Activated CD8-positive, alpha-beta memory T cell treated with anti-CD3 and anti-CD28 coated beads for 48 hours (primary cell): ENCODE data around the gene FNDC1.
A peak's percentile ranks its signal among the peaks of the same experiment; 100 is the strongest.

Experiments used
- DNase-seq, 3 experiments: peaks; one replicate each; pipeline ENCODE4 v3.0.0-alpha.2; 2020; ENCODE audit warnings: low read depth in 2 of 3, low spot score in 2 of 3

The FNDC1 gene

DNA sequence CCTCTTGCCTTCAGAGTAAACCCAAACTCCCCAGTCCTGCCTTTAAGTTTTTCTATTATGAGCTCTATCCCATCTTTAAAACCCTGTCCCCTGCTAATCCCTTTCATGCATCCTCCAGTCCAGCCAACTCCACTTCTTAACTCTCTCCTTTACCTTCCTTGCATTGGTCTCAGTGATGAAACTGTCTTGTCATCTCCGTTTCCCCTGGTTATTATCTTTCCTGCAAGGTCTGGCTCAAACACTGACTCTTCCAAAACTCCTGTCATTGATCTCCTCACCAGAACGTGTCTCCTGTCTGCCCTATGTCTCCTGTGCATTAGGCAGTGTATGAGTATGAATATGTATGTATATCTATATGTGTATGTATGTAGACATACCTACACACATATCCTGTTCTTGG, 11.8 kb upstream of the FNDC1 start:
- DNase-seq, result no peak

DNA sequence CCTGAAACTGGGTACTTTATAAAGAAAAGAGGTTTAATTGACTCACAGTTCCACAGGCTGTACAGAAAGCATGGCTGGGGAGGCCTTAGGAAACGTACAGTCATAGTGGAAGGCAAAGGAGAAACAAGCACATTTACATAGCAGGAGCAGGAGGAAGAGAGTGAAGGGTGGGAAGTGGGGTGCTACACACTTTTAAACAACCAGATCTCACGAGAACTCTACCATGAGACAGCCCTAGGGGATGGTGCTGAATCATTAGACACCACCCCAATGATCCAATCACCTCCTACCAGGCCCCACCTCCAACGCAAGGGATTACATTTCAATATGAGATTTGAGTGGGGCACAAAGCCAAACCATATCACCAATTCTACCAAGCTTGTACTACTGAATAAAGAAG, 7.4 kb upstream of the FNDC1 start:
- DNase-seq, result no peak

DNA sequence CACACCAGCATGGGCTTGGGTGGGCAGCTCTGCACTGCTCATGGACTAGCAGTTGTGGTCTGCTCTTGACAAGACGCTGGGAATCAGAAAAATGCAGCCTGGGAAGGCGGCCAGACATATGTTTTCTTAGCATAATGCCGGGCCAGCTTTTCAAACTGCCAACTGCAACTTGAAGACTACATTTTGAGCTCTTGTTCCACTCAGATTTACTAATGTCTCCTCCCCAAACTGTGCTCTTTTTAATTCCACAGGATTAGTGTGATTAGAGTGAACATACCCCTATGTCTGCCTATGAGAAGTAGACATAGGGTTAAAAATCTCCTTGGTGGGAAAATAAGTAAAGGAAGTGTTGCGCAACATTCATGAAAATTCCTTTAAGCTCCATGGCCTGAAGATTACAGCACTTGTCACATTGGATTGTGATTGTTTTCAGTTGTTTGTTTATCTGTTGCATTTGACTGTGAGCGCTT, 5.3 kb upstream of the FNDC1 start:
- no peak for DNase-seq

DNA sequence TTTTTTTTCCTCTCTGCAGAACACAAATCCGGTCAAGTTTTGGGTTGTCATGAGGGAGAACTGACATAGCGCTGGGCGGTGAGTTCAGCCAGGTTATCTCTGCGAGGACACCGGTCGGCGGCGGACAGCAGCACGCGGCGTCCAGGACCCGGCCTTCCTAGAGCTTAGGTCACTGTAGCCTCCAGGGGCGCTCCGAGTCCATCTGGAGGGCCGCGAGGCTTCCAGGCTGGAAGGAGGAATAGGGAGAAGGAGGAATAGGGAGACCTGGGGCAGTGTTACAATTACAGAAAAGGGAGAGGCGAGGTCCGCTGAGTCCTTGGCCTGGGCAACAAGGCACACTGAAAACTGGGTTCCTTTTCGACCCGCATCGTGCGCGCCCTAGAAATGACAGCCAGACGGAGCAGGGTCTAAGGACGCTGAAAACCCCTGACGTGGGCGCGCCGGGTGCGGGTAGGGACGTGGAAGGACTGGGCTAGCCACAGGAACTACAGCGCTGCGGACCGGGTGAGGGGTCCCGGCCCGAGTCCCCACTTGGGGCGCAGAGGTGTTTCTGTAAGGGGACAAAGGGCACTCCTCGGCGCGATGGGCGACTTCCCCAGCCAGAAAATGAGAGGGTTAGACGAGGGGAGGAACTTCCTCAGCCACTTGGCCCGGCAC, 536 bp upstream of the FNDC1 start:
- no peak for DNase-seq

DNA sequence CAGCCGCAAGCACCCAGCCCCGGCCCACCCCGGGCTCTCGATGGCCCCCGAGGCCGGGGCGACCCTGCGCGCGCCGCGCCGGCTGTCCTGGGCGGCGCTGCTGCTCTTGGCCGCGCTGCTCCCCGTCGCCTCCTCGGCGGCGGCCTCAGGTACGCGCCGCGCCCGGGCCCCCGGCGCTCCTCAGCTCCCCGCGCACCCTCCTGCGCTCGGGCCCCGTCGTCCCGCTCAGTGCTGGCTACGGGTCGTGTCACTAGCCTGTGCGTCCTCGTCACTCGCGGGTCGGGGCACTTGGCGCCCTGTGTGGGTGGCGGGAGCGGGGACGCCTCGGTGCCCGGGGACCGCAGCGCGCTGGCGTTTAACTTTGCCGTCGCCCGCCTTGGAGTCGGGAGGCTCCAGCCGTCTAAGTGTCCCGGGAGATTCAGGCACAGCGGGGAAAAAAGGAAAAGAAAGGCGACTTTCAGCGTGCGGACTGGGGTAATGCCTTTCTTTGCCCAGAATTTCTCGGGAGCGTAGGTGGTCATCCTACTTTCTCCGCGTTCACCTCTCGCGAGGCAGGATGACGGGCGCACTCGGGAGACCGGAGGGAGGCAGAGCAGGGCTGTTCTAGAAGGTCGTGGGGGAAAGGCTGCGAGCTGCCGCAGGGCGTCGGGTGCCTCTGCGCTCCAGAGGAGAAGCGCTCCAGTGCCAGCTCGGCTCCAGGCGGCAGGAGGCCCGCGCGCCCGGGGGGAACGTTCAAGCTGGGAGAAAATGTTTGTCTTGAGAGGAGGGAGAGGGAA, 545 bp downstream of the FNDC1 start:
- peak in 1 of 3 experiments; percentile 8 for DNase-seq

DNA sequence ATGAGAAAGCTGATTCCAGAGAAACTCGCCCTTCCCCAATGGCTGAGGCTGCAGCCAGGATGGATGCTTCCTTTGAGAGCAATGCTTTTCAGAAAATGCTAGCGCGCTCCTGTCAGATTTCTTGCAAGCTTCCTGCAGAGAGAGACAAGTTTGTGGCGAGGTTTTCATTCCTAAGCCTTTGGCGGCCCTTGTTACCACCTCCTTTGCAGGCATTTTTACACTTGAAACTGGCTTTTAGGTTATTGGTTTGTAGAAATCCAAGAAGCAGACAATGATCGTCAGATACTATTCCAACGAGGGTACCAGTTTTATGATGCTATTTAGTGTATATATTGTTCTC, 1.1 kb downstream of the FNDC1 start:
- DNase-seq, result no peak

DNA sequence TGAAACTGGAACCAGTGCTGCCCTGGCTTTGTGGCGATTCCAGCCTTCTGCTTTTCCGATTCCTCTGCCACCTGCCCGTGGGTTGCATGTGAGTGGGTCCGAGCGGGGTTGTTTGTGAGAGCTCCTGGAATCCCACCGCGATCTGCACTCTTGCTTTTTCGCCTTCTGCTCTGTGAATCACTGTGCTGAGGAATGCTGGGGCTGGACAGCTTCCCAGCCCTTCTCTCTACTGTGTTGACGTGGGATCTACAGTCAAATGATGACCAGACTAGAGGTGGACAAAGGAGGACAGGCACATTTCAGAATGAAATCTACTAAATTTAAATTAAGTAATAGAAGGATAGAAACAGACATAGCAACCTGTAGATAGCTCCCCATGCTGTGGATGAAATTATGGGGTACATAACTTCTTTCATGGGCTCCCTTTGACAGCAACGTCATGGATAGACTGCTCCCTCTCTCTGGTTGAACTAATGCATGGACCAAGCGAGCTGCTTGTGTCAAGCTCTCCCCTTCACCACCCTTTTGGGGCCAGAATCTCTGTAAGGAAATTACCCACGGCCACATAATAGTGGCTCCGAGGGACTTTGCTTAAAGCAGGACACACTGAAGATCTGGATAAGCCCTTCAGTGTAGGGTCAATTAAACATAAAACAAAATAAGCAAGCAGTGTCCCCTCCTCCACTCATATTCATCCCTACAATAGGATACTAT, 2.0 kb downstream of the FNDC1 start:
- DNase-seq, result no peak

DNA sequence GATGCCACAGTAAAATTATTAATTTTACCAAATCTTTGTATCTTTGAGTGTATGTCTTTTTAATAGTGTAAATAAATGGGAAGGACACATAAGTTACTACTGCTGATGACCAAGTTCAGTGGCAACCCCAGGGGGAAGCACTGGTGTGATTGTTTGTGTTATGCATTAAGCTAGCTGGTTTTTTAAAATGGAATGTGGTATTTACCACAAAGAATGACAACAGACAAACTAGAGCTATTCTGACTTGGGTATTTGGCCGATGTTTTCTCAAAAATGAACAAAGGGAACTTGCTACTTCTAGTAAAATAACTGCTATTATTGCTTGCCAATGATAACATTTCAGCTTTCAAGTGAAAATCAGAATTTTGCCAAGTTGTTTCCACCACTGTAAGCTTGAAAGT, 2.9 kb downstream of the FNDC1 start:
- no peak for DNase-seq

DNA sequence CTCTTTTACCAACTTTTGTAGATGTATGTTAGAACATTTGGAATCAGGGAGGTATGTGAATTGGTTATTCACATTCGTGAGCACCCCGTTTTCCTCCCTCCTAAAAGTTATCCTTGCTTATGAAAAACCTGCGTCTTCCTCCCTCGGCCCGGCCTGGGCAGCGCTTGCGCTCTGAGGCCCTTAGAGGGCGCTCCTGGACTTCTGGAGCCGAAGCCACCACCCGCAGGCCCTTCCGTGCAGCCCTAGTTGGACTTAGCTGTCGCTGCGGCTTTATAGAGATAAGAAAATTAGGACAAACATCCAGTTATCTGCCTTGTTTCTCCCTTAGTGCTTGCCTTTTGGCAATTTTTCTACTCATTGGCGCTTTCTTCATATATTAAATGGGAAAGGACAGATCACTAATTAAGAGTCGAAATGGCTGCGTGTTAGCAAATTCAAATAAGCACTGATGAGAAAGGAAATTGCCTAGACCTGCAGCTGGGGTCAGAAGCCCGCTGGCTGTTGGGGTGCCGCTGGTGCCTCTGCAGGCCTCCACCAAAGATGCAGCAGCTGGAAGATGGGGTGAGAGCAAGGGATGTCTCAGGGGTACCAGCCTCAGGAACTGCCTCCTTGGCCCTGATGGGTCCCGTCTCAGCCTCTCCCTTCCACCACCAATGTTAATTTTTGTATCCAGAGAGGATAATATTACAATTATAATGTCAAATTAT, 5.2 kb downstream of the FNDC1 start:
- DNase-seq, result peak; percentile 38 to 54 (median 43)

DNA sequence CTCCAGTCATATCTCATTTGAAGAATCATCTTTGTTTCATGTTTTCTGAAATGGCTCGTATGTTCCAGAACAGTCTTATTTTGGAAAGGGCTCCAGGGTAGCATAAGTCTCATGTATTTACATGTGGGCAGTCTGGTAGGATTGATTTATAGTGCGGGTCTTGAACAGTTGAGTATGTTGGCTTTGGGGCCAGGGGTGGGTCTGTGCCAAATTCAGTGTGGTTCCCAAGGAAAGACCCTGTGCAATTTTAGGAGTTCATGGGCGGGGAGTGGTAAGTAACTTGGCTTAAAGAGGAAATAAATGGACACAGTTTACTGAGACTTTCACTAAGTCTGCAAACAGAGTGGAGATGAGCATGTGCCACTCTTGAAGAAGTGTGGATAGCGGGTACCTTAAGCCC, 7.7 kb downstream of the FNDC1 start:
- DNase-seq, result no peak

DNA sequence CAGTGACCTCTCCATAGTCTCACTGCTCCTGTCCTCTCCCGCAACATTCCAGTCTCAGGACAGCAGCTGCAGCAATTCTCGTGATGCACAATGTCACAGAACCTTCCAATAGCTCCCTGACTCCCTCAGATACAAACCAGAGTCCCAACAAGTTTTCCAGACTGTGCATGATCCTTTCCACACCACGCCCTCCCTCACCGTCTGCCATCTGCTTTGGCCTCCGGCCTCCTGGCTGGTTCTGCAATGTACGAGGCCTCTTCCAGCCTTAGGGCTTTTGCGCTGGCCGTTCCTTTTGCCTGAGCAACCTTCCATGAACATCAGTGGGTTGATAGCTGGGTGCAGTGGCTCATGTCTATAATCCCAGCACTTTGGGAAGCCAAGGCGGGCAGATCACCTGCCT, 9.6 kb downstream of the FNDC1 start:
- DNase-seq, result no peak

- DNase-seq, result no peak
Observed at GRCh38 chr6:159180001-159180400, 10.8 kb downstream of the FNDC1 start.

DNA sequence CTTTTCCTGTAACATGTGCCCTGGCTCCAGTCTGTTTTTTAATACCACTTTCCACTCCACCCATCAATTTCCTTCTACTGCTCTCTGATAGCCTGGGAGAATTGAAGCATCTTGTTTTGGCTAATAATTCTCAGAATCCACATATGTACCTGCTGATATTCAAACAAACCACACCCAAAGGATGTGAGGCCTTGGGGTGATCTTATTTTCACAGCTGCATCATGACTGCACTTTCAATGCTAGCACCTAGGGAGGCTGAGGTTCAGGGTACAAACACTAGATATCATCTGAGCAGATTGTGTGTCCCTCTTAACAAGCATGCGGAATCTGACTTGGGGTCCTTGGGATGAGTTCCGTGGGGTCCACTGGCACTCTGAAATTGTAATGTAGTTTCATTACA, 12.7 kb downstream of the FNDC1 start:
- no peak for DNase-seq

DNA sequence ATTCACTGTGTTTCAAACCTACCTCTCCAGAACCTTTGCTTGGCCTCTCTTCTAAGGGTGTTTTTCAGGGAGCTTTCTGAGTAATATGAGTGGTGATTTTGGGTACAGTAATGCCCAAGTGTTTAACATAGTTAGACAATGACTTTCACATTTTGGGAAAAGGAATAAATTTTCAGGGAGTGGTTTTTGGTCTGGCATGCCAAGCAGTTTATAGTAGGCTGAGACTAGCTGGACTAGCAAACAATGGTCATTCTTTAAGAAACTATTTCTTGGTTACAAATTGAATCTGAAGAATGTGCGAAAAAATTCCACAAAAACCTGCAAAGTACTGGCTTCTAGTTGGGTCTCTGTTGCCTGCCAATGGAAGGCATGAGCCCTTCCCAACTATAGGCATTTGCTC, 15.4 kb downstream of the FNDC1 start:
- DNase-seq, result no peak

- no peak for DNase-seq
Observed at GRCh38 chr6:159190460-159190859, 21.3 kb downstream of the FNDC1 start.

- no peak for DNase-seq
Observed at GRCh38 chr6:159193923-159194322, 24.7 kb downstream of the FNDC1 start.

- DNase-seq, result no peak
Observed at GRCh38 chr6:159194421-159194820, 25.2 kb downstream of the FNDC1 start.

GRCh38 chr6:159196430-159196975, 27.3 kb downstream of the FNDC1 start:
- no peak for DNase-seq

- no peak for DNase-seq
Observed at GRCh38 chr6:159197251-159197650, 28.1 kb downstream of the FNDC1 start.

DNA sequence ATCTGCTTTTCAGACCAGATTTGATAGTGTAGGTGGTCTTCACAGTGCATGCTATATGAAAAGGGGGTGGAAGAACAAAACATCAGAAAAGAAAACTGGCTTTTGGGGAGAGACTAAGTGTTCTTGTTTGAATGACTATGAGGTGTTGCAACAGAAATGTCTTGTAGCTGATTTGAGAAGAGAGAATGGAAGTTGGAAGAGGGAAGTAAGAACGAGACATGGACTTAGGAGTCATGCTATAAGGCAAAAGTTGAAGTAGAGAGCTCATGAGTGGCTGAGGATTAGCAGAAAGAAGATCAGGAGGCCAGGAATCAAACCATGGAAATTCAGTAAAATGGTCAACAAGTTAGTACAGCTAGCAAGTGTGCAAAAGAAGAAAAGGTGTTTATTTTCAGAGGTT, 32.1 kb downstream of the FNDC1 start:
- no peak for DNase-seq

- no peak for DNase-seq
Observed at GRCh38 chr6:159203304-159204005, 34.3 kb downstream of the FNDC1 start.
